ENCODE measurements around the gene DAAM2. TPM values are rescaled to one million over a fixed set of nuclear protein-coding genes. Genes with fewer than 3 reads are reported as not detected.

Gene DAAM2
- total and polyA plus RNA-seq, 2 of the 8 experiments (the other 6 are each of a cell fraction or from before 2014, with no cell fraction given): 1.5 to 2.9 TPM

GRCh38 chr6:39930540-39930939, 138.4 kb downstream of the DAAM2 start:
- H2BK120ac ChIP-seq (replicated peaks; ENCODE audit: low read depth, low read length): no peak overlapping the region
- no peak overlapping the region for H2BK5ac ChIP-seq (ENCODE audit: low read depth, low read length)
- H3K27ac ChIP-seq (ENCODE audit: low read depth, low read length): no peak overlapping the region
- no peak overlapping the region for H3K4ac ChIP-seq (replicated peaks; ENCODE audit: insufficient read length, low read depth, low read length)
- FAIRE-seq: no peak
- H3K14ac ChIP-seq (ENCODE audit: insufficient read length): no peak overlapping the region
- H3K4me3 ChIP-seq (ENCODE audit: extremely low read depth in 1 of 4, insufficient read depth in 2 of 4, low read depth in 3 of 4, low read length in 4 of 4): no peak overlapping the region
- H3K36me3 ChIP-seq (ENCODE audit: control insufficient read depth in 2 of 4, insufficient read depth in 4 of 4, low read length in 3 of 4): peaks cover 2 to 9% (median 5%) of the 10 kb centered on the region in 4 experiments
- H4K91ac ChIP-seq (replicated peaks; ENCODE audit: insufficient read length, low read length): no peak overlapping the region
- H3K23me2 ChIP-seq (ENCODE audit: low read depth, low read length): peaks cover 5% of the 10 kb centered on the region; the same call in 1 of the 2 replicates
- H2BK12ac ChIP-seq (ENCODE audit: low read depth, low read length): no peak overlapping the region
- H4K20me1 ChIP-seq (replicated peaks in 1 of 2; ENCODE audit: control insufficient read depth in 1 of 2, insufficient read depth in 2 of 2, low read length in 2 of 2): peaks cover 0 to 1% of the 10 kb centered on the region in 2 experiments
- no peak overlapping the region for H3K56ac ChIP-seq (replicated peaks; ENCODE audit: insufficient read length, low read depth, low read length)
- ChIA-PET CTCF (ENCODE audit: partially characterized antibody) (no interaction called here), POLR2A (ENCODE audit: partially characterized antibody) (no interaction called here)
- H3K9ac ChIP-seq (replicated peaks in 1 of 4; ENCODE audit: extremely low read depth in 1 of 4, low read depth in 3 of 4, low read length in 3 of 4): no peak overlapping the region
- 91% methylated on average over 4 of the region's 4 CpGs; no CpG with 5 or more reads in 1 of the 2 experiments for WGBS, 2 experiments (ENCODE audit: extremely low coverage in 1 of 2, insufficient coverage in 1 of 2, insufficient read length in 1 of 2, insufficient replicate concordance in 2 of 2, low coverage in 1 of 2, low lambda C conversion rate in 2 of 2, missing lambda C conversion rate in 1 of 2)
- H3K79me1 ChIP-seq (ENCODE audit: low read depth, low read length): 0 out of 2 replicates have a peak, but pooled peaks cover 5% of the 10 kb centered on the region
- no peak overlapping the region for H2AFZ ChIP-seq (ENCODE audit: low read length)
- TF ChIP-seq CBX5 (IDR thresholded peaks at IDR 0.05; ENCODE audit: low read depth, low read length): no peak
- TF ChIP-seq CEBPB (IDR thresholded peaks at IDR 0.05; ENCODE audit: low read depth, low read length): no peak
- TF ChIP-seq FOSL1 (IDR thresholded peaks at IDR 0.05; ENCODE audit: insufficient read depth, low read depth, low read length): no peak
- no peak for DNase-seq (ENCODE audit: low read depth in 1 of 2, low spot score in 2 of 2)
- no peak overlapping the region for H4K5ac ChIP-seq (ENCODE audit: insufficient read length, low read depth, low read length)
- no peak overlapping the region for H4K8ac ChIP-seq (ENCODE audit: extremely low read depth, insufficient read depth, low read length)
- H2BK20ac ChIP-seq (ENCODE audit: low read length): no peak overlapping the region
- H3K79me2 ChIP-seq (ENCODE audit: control insufficient read depth in 1 of 2, insufficient read depth in 2 of 2, low read length in 2 of 2): no peaks in the 10 kb centered on the region; a peak in 1 of 4 replicates
- H3K9me3 ChIP-seq (ENCODE audit: insufficient read depth in 2 of 2, low read depth in 1 of 2, low read length in 1 of 2): peaks cover 0 to 7% of the 10 kb centered on the region in 2 experiments; a peak in 2 of 4 replicates
- peaks cover 0 to 3% (median 0%) of the 10 kb centered on the region in 4 experiments; a peak in 2 of 7 replicates for H3K4me1 ChIP-seq (replicated peaks in 1 of 4; ENCODE audit: control insufficient read depth in 3 of 4, insufficient read depth in 4 of 4, low read length in 3 of 4)
- H3K27me3 ChIP-seq (replicated peaks in 1 of 4; ENCODE audit: control insufficient read depth in 3 of 4, extremely low read depth in 1 of 4, insufficient read depth in 3 of 4, low read length in 3 of 4): no peaks in the 10 kb centered on the region; a peak in 1 of 7 replicates
- H3K18ac ChIP-seq (ENCODE audit: extremely low read depth, low read length): no peak overlapping the region
- no peak overlapping the region for H2BK15ac ChIP-seq (ENCODE audit: low read length)
- no peak overlapping the region for H3K4me2 ChIP-seq (ENCODE audit: insufficient read depth in 1 of 2, low read depth in 2 of 2, low read length in 2 of 2)
- no peak overlapping the region for H3K23ac ChIP-seq (ENCODE audit: insufficient read length)
- no peak overlapping the region for H2AK5ac ChIP-seq (ENCODE audit: low read depth, low read length)
